Progenitor cell of endocrine pancreas (in vitro differentiated cells): ENCODE measurements around the gene ACACB. TPM values are rescaled to one million over a fixed set of nuclear protein-coding genes. Genes with fewer than 3 reads are reported as not detected.

Source experiments
- DNase-seq: peaks from one replicate; pipeline ENCODE4 v3.0.0; 2021; ENCODE audit warnings: low spot score; ENCODE audit not compliant: unreplicated experiment
- H3K27ac Mint-ChIP-seq: 2 replicates; pipeline ENCODE4 v1.8.0; 2021; ENCODE audit warnings: mild to moderate bottlenecking, moderate library complexity, mixed read lengths
- H3K27me3 Mint-ChIP-seq: 2 replicates; pipeline ENCODE4 v1.8.0; 2021; ENCODE audit warnings: mixed read lengths
- H3K36me3 Mint-ChIP-seq: 2 replicates; pipeline ENCODE4 v1.8.0; 2022; ENCODE audit warnings: mixed read lengths; ENCODE audit not compliant: insufficient read depth
- H3K4me1 Mint-ChIP-seq: 2 replicates; pipeline ENCODE4 v1.8.0; 2021; ENCODE audit warnings: low read depth, mixed read lengths
- H3K4me3 Mint-ChIP-seq: 2 replicates; pipeline ENCODE4 v1.8.0; 2021; ENCODE audit warnings: low read depth, mild to moderate bottlenecking, moderate library complexity, mixed read lengths
- H3K9me3 Mint-ChIP-seq: 2 replicates; pipeline ENCODE4 v1.8.0; 2021; ENCODE audit warnings: low read depth, mixed read lengths
- total RNA-seq: library from RNA; stranded (reverse); gene quantifications from 2 replicates; pipeline ENCODE4 v1.2.1, GENCODE V29; 2021
- TF ChIP-seq, protein P1 (sequence below): fragments of 200-600 bp; sonication (generic); IDR thresholded peaks from one replicate; pipeline ENCODE4 v1.5.0; 2021; ENCODE audit warnings: antibody characterized with exemption, mild to moderate bottlenecking; ENCODE audit not compliant: unreplicated experiment

ACACB gene
- total RNA-seq, 1 donor from 2014 or later, result 47.3 TPM

DNA sequence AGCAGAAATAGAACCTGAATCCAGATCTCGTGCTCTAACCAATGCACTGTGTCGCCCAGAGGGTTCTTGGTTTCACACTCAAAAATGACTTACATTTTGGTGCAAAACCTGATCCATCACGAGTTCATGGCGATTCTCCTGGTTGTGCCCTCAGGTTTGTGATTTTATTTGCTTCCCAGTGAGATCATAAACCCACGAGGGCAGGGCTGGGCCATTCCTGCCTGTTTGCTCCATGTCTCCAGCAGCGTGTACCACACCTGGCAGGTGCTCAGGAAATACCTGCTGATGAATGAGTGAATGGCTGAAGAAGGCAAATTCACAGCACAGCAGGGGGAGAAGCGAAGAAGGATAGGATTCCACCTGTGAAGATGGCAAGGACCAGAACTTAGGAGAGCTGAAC lies 9.4 kb downstream of the ACACB start:
- Mint-ChIP-seq H3K4me3 (no peak overlapping the region), H3K27ac (no peak overlapping the region), H3K4me1 (peaks cover under 1% of the 10 kb centered on the region), H3K9me3 (no peaks in the 10 kb centered on the region), H3K36me3 (no peaks in the 10 kb centered on the region), H3K27me3 (no peaks in the 10 kb centered on the region)
- DNase-seq, result no peak
- TF ChIP-seq, protein P1, sequence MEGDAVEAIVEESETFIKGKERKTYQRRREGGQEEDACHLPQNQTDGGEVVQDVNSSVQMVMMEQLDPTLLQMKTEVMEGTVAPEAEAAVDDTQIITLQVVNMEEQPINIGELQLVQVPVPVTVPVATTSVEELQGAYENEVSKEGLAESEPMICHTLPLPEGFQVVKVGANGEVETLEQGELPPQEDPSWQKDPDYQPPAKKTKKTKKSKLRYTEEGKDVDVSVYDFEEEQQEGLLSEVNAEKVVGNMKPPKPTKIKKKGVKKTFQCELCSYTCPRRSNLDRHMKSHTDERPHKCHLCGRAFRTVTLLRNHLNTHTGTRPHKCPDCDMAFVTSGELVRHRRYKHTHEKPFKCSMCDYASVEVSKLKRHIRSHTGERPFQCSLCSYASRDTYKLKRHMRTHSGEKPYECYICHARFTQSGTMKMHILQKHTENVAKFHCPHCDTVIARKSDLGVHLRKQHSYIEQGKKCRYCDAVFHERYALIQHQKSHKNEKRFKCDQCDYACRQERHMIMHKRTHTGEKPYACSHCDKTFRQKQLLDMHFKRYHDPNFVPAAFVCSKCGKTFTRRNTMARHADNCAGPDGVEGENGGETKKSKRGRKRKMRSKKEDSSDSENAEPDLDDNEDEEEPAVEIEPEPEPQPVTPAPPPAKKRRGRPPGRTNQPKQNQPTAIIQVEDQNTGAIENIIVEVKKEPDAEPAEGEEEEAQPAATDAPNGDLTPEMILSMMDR, result no peak

DNA sequence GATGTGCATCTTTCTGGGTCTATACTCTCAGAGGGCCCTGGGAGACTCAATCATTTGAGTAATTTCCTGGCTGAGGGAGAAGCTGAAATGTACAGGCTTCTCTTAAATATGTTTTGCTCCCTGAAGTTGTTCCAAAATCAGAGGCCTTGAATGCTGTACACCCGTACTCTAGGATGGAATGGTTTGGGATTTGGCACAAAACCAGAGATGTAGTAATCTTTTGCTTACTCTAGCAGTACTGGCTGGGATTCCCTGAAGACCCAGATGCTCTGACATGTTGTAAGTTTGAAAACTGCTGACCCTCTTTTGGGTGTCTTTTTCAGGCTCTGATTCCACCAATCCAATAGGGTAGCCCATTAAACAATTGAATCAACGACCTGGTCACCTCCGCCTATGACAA lies 10.4 kb downstream of the ACACB start:
- no peaks in the 10 kb centered on the region for H3K36me3 Mint-ChIP-seq
- no peaks in the 10 kb centered on the region for H3K27me3 Mint-ChIP-seq
- DNase-seq, result no peak
- H3K9me3 Mint-ChIP-seq, result no peaks in the 10 kb centered on the region
- no peak overlapping the region for H3K27ac Mint-ChIP-seq
- TF ChIP-seq, protein P1, result no peak
- no peak overlapping the region for H3K4me3 Mint-ChIP-seq
- H3K4me1 Mint-ChIP-seq, result peaks cover 2% of the 10 kb centered on the region

DNA sequence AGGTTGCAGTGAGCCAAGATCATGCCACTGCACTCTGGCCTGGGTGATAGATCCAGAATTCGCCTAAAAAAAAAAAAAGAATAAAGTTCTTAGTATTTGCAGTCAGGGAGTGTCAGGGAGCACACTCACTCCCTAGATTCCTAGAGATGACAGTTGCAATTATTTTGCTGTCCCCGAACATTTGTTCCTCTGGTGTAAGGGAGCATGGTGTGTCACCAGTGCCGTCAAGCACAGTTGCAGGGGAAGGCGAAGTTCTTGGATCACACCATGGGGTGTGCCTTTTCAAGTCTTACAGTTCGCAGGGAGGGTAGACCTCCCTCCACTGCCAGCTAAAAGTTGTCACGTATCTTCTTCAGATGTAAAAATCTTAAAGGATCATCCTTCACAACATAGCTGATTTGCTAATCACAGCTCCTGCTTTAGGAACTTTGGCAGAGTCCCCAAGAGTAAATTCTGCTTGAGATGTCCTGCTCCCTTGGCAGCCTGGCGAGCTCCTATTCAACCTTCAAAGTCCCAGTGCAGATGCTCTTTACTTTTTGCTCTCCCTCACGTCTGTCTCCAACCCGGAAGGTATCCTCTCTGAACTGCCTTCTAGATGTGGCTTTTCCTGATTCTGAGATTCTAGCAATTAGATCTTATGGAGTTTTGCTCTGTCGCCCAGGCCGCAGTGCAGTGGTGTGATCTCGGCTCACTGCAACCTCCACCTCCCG lies 11.3 kb downstream of the ACACB start:
- DNase-seq, result no peak

DNA sequence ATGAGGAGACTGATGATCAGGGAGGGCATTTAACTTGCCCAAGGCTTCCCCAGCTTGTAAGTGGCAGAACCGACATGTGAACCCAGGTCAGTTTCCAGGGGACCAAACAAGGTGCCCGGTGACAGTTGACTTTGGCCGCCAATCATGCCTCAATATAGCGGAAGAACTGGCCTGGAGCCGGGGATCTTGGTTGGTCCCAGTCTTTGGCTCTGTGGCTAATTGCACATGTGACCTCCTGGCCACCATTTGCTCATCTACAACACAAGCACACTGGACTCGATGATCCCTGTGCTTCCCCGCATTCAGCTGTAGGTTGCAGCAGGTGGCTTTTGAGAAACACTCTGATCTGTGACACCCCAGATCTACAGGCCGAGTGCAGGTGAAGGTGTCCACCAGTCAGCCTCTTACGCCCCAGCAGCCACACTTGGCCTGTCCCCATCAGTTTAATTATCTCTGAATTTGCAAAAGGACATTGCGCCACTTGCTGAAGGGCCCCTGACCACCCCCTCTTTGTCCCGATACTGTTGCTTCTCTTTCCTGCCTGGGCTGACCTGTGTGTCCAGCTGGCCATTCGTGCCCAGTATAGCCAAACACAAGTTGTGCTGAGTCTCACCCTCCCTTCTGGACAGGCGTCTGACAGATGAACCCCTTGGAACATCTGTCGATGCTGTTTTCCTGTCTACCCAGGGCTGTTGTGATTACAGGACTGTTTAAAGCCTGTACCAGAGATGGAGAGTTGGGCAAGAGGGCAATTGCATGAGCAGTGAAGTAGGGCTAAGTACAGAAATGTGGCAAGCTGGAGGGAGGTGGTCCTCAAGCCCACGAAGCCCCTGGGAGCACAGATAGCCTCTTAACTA lies 14.1 kb downstream of the ACACB start:
- no peak for DNase-seq
- H3K27ac Mint-ChIP-seq, result no peak overlapping the region
- no peak overlapping the region for H3K4me3 Mint-ChIP-seq
- TF ChIP-seq, protein P1, result no peak
- peaks cover 6% of the 10 kb centered on the region for H3K9me3 Mint-ChIP-seq
- peaks cover 3% of the 10 kb centered on the region for H3K27me3 Mint-ChIP-seq
- peaks cover 2% of the 10 kb centered on the region for H3K4me1 Mint-ChIP-seq
- peaks cover 3% of the 10 kb centered on the region for H3K36me3 Mint-ChIP-seq

More for the DNA sequence above, 11.3 kb downstream of the ACACB start:
- no peaks in the 10 kb centered on the region for H3K27me3 Mint-ChIP-seq
- no peaks in the 10 kb centered on the region for H3K36me3 Mint-ChIP-seq
- H3K9me3 Mint-ChIP-seq, result no peaks in the 10 kb centered on the region
- TF ChIP-seq, protein P1, result no peak
- H3K4me1 Mint-ChIP-seq, result peaks cover 2% of the 10 kb centered on the region
- H3K4me3 Mint-ChIP-seq, result no peak overlapping the region
- H3K27ac Mint-ChIP-seq, result peak overlapping the region; percentile 13

DNA sequence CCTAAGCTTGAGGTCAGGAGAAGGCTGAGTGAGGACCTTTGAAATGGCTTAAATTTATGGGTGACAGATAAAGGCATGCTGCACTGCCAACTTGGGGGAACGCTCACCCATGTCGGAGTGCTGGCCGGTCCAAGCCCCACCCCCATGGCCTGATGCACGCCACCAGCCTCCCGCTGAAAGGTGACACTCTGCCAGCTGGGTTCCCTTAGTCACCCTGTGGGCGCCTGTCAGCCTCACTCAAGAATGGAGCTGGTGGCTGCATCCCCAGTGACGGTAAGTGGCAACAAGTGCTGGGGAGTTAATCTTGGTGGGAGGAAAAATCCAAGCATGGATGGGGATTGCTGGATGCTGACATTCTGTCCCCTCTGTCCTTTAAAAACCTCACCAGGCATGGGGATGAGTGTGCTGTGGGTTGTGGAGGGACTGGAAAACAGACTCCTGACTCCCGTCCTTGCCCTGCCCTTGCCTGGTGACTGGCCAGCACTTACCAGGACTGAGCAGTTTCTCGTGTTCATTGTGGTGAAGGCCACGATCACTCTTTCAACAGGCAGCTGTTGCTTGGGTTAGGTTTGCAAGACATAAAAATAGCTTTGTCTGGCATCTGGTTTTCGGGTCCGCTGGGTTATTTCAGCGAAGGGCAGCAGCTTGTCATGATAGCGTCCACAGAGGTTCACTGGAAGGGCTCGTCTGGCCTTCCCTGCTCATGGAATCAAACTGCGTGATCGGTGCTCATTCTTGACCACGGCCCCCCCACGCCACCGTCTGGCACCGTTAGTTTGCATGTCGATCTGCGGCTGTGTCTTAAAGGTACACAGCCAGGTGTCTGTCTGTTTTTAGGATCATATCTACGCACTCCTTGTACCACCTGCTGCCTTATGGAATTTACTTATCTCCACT lies 15.0 kb downstream of the ACACB start:
- Mint-ChIP-seq H3K4me1 (peaks cover 2% of the 10 kb centered on the region), H3K9me3 (peaks cover 7% of the 10 kb centered on the region), H3K27me3 (peaks cover 3% of the 10 kb centered on the region), H3K36me3 (peaks cover 4% of the 10 kb centered on the region), H3K4me3 (no peak overlapping the region), H3K27ac (no peak overlapping the region)
- no peak for DNase-seq
- TF ChIP-seq, protein P1, result no peak
